ENCODE results near the gene OR9K2. TPM values are rescaled to one million over a fixed set of nuclear protein-coding genes. Genes with fewer than 3 reads are reported as not detected.
"Not testable (repeated sequence)": the region's sequence is repeated elsewhere in the genome, so short reads cannot be mapped to it uniquely, and the experiment has no call there.

The OR9K2 gene
- total RNA-seq, 1 donor from 2014 or later = not detected

DNA sequence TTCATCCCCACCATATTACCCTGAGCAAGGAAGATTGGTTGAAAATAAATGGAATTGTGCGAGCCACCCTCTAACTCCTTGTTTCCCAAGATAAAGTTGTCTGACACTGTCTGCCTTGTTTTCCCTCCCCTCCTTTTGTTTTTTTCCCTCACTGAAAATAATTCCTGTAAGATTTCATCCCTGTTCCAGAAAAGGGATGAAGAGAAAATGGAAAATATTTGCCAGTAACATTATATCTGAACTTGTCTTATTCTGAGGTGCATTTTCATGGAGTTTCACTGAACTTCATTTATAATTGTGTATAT is 17.3 kb downstream of the OR9K2 start:
- Histone ChIP-seq H3K4me3 (ENCODE audit: insufficient read depth, low read depth, low read length) (no peak overlapping the region), H3K27me3 (ENCODE audit: insufficient read depth, low read length) (no peaks in the 10 kb centered on the region), H3K9ac (ENCODE audit: low read length) (no peak overlapping the region), H3K4me2 (ENCODE audit: low read length) (no peak overlapping the region), H3K4me1 (ENCODE audit: insufficient read depth, low read length) (no peaks in the 10 kb centered on the region), H4K20me1 (ENCODE audit: insufficient read depth, low read length) (no peaks in the 10 kb centered on the region), H2AFZ (ENCODE audit: low read depth, low read length) (no peak overlapping the region), H3K36me3 (ENCODE audit: insufficient read depth, low read length) (no peaks in the 10 kb centered on the region), H3K9me3 (ENCODE audit: insufficient read depth, low read depth, low read length) (no peaks in the 10 kb centered on the region), H3K79me2 (ENCODE audit: insufficient read depth, low read length) (no peaks in the 10 kb centered on the region), H3K27ac (ENCODE audit: low read depth, low read length) (no peak overlapping the region)
- no peaks in the 10 kb centered on the region for H3K9me3 Mint-ChIP-seq (ENCODE audit: unreplicated experiment)
- DNase-seq (ENCODE audit: low read depth) = no peak
- no peaks in the 10 kb centered on the region for H3K27me3 Mint-ChIP-seq (ENCODE audit: low read depth, unreplicated experiment)
- no peaks in the 10 kb centered on the region for H3K36me3 Mint-ChIP-seq (ENCODE audit: low read depth, unreplicated experiment)
- FAIRE-seq = no peak
- TF ChIP-seq EZH2 (IDR thresholded peaks at IDR 0.05; ENCODE audit: insufficient read depth, low read length) = no peak
- TF ChIP-seq, protein P1, sequence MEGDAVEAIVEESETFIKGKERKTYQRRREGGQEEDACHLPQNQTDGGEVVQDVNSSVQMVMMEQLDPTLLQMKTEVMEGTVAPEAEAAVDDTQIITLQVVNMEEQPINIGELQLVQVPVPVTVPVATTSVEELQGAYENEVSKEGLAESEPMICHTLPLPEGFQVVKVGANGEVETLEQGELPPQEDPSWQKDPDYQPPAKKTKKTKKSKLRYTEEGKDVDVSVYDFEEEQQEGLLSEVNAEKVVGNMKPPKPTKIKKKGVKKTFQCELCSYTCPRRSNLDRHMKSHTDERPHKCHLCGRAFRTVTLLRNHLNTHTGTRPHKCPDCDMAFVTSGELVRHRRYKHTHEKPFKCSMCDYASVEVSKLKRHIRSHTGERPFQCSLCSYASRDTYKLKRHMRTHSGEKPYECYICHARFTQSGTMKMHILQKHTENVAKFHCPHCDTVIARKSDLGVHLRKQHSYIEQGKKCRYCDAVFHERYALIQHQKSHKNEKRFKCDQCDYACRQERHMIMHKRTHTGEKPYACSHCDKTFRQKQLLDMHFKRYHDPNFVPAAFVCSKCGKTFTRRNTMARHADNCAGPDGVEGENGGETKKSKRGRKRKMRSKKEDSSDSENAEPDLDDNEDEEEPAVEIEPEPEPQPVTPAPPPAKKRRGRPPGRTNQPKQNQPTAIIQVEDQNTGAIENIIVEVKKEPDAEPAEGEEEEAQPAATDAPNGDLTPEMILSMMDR (IDR thresholded peaks at IDR 0.05; ENCODE audit: insufficient read depth, low read depth, low read length) = no peak
- no peak overlapping the region for H3K27ac Mint-ChIP-seq (ENCODE audit: unreplicated experiment)
- no peaks in the 10 kb centered on the region for H3K4me1 Mint-ChIP-seq (ENCODE audit: low read depth, unreplicated experiment)
- no peak overlapping the region for H3K4me3 Mint-ChIP-seq (ENCODE audit: unreplicated experiment)

DNA sequence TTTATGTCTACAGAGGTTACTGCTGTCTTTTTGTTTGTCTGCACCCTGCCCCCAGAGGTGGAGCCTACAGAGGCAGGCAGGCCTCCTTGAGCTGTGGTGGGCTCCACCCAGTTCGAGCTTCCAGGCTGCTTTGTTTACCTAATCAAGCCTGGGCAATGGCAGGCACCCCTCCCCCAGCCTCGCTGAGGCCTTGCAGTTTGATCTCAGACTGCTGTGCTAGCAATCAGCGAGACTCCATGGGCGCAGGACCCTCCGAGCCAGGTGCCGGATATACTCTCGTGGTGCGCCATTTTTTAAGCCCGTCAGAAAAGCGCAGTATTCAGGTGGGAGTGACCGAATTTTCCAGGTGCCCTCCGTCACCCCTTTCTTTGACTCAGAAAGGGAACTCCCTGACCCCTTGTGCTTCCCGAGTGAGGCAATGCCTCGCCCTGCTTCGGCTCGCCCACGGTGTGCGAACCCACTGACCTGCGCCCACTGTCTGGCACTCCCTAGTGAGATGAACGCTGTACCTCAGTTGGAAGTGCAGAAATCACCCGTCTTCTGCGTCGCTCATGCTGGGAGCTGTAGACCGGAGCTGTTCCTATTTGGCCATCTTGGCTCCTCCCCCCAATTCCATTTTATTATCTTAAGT is 40.9 kb downstream of the OR9K2 start:
- H3K36me3 ChIP-seq (ENCODE audit: insufficient read depth, low read length); H3K4me1 Mint-ChIP-seq (ENCODE audit: low read depth, unreplicated experiment); H3K27me3 Mint-ChIP-seq (ENCODE audit: low read depth, unreplicated experiment); DNase-seq (ENCODE audit: low read depth); H3K4me1 ChIP-seq (ENCODE audit: insufficient read depth, low read length); H3K79me2 ChIP-seq (ENCODE audit: insufficient read depth, low read length); FAIRE-seq; H3K9ac ChIP-seq (ENCODE audit: low read length); H3K36me3 Mint-ChIP-seq (ENCODE audit: low read depth, unreplicated experiment); H3K4me3 ChIP-seq (ENCODE audit: insufficient read depth, low read depth, low read length); H3K4me2 ChIP-seq (ENCODE audit: low read length); H3K27me3 ChIP-seq (ENCODE audit: insufficient read depth, low read length); H3K9me3 ChIP-seq (ENCODE audit: insufficient read depth, low read depth, low read length); H3K27ac ChIP-seq (ENCODE audit: low read depth, low read length); H3K27ac Mint-ChIP-seq (ENCODE audit: unreplicated experiment); H3K4me3 Mint-ChIP-seq (ENCODE audit: unreplicated experiment); H3K9me3 Mint-ChIP-seq (ENCODE audit: unreplicated experiment); H2AFZ ChIP-seq (ENCODE audit: low read depth, low read length); H4K20me1 ChIP-seq (ENCODE audit: insufficient read depth, low read length): not testable (repeated sequence)

DNA sequence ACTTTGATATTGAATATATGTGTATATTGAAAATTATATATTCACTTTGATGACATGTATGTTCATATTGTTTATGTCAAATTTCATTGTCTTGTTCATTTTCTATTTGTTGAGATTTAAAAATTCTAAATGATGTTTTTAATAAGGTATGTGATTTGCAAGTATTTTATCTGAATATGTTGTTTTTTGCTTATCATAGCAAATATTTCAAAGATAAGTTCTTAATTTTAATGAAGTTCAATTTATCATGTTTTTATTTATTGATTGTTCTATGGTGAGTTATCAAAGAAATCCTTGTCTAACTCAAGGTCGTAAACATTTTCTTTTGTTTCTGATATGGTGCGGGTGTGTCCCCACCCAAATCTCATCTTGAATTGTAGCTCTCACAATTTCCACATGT is 45.2 kb downstream of the OR9K2 start:
- Mint-ChIP-seq H3K27ac (ENCODE audit: unreplicated experiment) (no peak overlapping the region), H3K27me3 (ENCODE audit: low read depth, unreplicated experiment) (no peaks in the 10 kb centered on the region), H3K9me3 (ENCODE audit: unreplicated experiment) (peaks cover 5% of the 10 kb centered on the region), H3K4me3 (ENCODE audit: unreplicated experiment) (no peak overlapping the region), H3K36me3 (ENCODE audit: low read depth, unreplicated experiment) (no peaks in the 10 kb centered on the region), H3K4me1 (ENCODE audit: low read depth, unreplicated experiment) (no peaks in the 10 kb centered on the region)
- Histone ChIP-seq H3K27me3 (ENCODE audit: insufficient read depth, low read length) (no peaks in the 10 kb centered on the region), H3K36me3 (ENCODE audit: insufficient read depth, low read length) (no peaks in the 10 kb centered on the region), H3K9ac (ENCODE audit: low read length) (no peak overlapping the region), H3K79me2 (ENCODE audit: insufficient read depth, low read length) (no peaks in the 10 kb centered on the region), H3K27ac (ENCODE audit: low read depth, low read length) (no peak overlapping the region), H3K4me1 (ENCODE audit: insufficient read depth, low read length) (no peaks in the 10 kb centered on the region), H3K4me2 (ENCODE audit: low read length) (no peak overlapping the region), H3K4me3 (ENCODE audit: insufficient read depth, low read depth, low read length) (no peak overlapping the region), H4K20me1 (ENCODE audit: insufficient read depth, low read length) (no peaks in the 10 kb centered on the region), H3K9me3 (ENCODE audit: insufficient read depth, low read depth, low read length) (no peaks in the 10 kb centered on the region), H2AFZ (ENCODE audit: low read depth, low read length) (no peak overlapping the region)
- no peak for TF ChIP-seq EZH2 (IDR thresholded peaks at IDR 0.05; ENCODE audit: insufficient read depth, low read length)
- TF ChIP-seq, protein P1 (IDR thresholded peaks at IDR 0.05; ENCODE audit: insufficient read depth, low read depth, low read length) = no peak
- no peak for FAIRE-seq
- no peak for DNase-seq (ENCODE audit: low read depth)

DNA sequence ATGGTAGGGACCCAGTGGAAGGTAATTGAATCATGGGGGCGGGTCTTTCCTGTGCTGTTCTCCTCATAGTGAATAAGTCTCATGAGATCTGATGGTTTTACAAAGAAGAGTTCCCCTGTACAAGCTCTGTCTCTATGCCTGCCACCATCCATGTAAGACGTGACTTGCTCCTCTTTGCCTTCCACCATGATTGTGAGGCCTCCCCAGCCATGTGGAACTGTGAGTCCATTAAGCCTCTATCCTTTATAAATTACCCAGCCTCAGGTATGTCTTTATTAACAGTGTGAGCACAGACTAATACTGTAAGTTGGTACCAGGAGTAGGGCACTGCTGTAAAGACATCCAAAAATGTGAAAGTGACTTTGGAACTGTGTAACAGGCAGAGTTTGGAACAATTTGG is 45.6 kb downstream of the OR9K2 start:
- not testable (repeated sequence) for H3K36me3 Mint-ChIP-seq (ENCODE audit: low read depth, unreplicated experiment); H3K4me3 Mint-ChIP-seq (ENCODE audit: unreplicated experiment); H3K9me3 Mint-ChIP-seq (ENCODE audit: unreplicated experiment)

More for the DNA sequence above, 45.6 kb downstream of the OR9K2 start:
- H3K79me2 ChIP-seq (ENCODE audit: insufficient read depth, low read length); H3K27ac ChIP-seq (ENCODE audit: low read depth, low read length); H3K36me3 ChIP-seq (ENCODE audit: insufficient read depth, low read length); H3K4me3 ChIP-seq (ENCODE audit: insufficient read depth, low read depth, low read length); H2AFZ ChIP-seq (ENCODE audit: low read depth, low read length); H3K9ac ChIP-seq (ENCODE audit: low read length); H3K4me2 ChIP-seq (ENCODE audit: low read length); H3K27me3 ChIP-seq (ENCODE audit: insufficient read depth, low read length); FAIRE-seq; H3K4me1 Mint-ChIP-seq (ENCODE audit: low read depth, unreplicated experiment); DNase-seq (ENCODE audit: low read depth); H3K4me1 ChIP-seq (ENCODE audit: insufficient read depth, low read length); H3K27ac Mint-ChIP-seq (ENCODE audit: unreplicated experiment); H3K27me3 Mint-ChIP-seq (ENCODE audit: low read depth, unreplicated experiment); H4K20me1 ChIP-seq (ENCODE audit: insufficient read depth, low read length); H3K9me3 ChIP-seq (ENCODE audit: insufficient read depth, low read depth, low read length): not testable (repeated sequence)
